Pulmonary artery endothelial cell (primary cell): ENCODE results near the gene MYH11. TPM values are rescaled to one million over a fixed set of nuclear protein-coding genes. Genes with fewer than 3 reads are reported as not detected.
"Not testable (repeated sequence)": the region's sequence is repeated elsewhere in the genome, so short reads cannot be mapped to it uniquely, and the experiment has no call there.

Experiments
- DNase-seq: peaks from one replicate; pipeline ENCODE4 v3.0.0-alpha.2; 2011; ENCODE audit warnings: low read depth, low spot score
- total RNA-seq: library from RNA; depleted of rRNA; stranded (reverse); fragments of >200 nt; gene quantifications from 2 replicates; pipeline ENCODE4 v1.2.3, GENCODE V29; 2014

Gene MYH11
- total RNA-seq, 1 donor from 2014 or later, result not detected

GRCh38 chr16:15723808-15724207 is 133.0 kb downstream of the MYH11 start:
- no peak for DNase-seq

GRCh38 chr16:15721018-15721417 is 135.8 kb downstream of the MYH11 start:
- no peak for DNase-seq

- DNase-seq, result no peak
Observed at GRCh38 chr16:15716694-15717447, 140.0 kb downstream of the MYH11 start.

- DNase-seq, result no peak
Observed at GRCh38 chr16:15715221-15715620, 141.6 kb downstream of the MYH11 start.

- no peak for DNase-seq
Observed at GRCh38 chr16:15714393-15715172, 142.2 kb downstream of the MYH11 start.

- DNase-seq, result no peak
Observed at GRCh38 chr16:15708997-15709396, 147.8 kb downstream of the MYH11 start.

GRCh38 chr16:15708096-15708495 is 148.7 kb downstream of the MYH11 start:
- DNase-seq, result peak; percentile 79

- no peak for DNase-seq
Observed at GRCh38 chr16:15707332-15707731, 149.5 kb downstream of the MYH11 start.

GRCh38 chr16:15705064-15705565 is 151.7 kb downstream of the MYH11 start:
- DNase-seq, result no peak

GRCh38 chr16:15704545-15704987 is 152.3 kb downstream of the MYH11 start:
- DNase-seq, result peak; percentile 40

GRCh38 chr16:15703029-15703736 is 153.6 kb downstream of the MYH11 start:
- DNase-seq, result no peak

- no peak for DNase-seq
Observed at GRCh38 chr16:15701975-15702970, 154.6 kb downstream of the MYH11 start.

- DNase-seq, result no peak
Observed at GRCh38 chr16:15701367-15701766, 155.5 kb downstream of the MYH11 start.

- no peak for DNase-seq
Observed at GRCh38 chr16:15699819-15700218, 157.0 kb downstream of the MYH11 start.

- DNase-seq, result no peak
Observed at GRCh38 chr16:15694499-15694898, 162.3 kb downstream of the MYH11 start.

GRCh38 chr16:15692508-15692907 is 164.3 kb downstream of the MYH11 start:
- DNase-seq, result not testable (repeated sequence)

GRCh38 chr16:15691046-15691445 is 165.8 kb downstream of the MYH11 start:
- DNase-seq, result no peak

GRCh38 chr16:15690296-15690695 is 166.5 kb downstream of the MYH11 start:
- DNase-seq, result no peak

- DNase-seq, result no peak
Observed at GRCh38 chr16:15689290-15689689, 167.5 kb downstream of the MYH11 start.

- no peak for DNase-seq
Observed at GRCh38 chr16:15686287-15686686, 170.5 kb downstream of the MYH11 start.
